ENCODE results near the gene DUSP14.
"Not testable (repeated sequence)": the region's sequence is repeated elsewhere in the genome, so short reads cannot be mapped to it uniquely, and the experiment has no call there.

The DUSP14 gene

GRCh38 chr17:37489197-37490001, at the start of gene DUSP14:
Gene DUSP14 (plus strand): TSS chr17:37489891. CDS start chr17:37512273, 22,382 bp downstream.
- peak; percentile 33 to 80 for DNase-seq

- DNase-seq: no peak
Measured at GRCh38 chr17:37440424-37440823, 49.3 kb upstream of the DUSP14 start.

DNA sequence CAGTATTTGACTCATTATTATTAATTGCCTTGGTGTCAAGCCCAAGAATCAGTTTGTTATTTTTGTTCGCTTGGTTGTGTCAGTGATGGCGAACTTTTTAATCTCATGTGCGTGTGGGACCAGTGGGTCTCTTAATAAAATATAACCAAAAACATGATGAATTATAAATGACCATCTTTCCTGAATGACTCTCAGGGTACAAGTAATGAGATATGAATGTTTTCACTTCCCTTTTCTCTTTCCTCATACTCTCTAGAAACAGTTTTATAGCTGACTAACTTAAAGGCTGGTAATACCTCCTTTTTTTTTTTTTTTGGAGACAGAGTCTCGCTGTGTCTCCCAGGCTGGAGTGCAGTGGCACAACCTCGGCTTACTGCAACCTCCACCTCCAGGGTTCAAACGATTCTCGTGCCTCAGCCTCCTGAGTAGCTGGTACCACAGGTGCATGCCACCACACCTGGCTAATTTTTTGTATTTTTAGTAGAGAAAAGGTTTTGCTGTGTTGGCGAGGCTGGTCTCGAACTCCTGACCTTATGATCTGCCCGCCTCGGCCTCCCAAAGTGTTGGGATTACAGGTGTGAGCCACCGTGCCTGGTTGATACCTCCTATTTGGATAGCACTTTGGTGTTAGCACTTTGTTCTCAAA, 48.2 kb upstream of the DUSP14 start:
- not testable (repeated sequence) for DNase-seq

- DNase-seq: no peak
Measured at GRCh38 chr17:37446027-37446426, 43.7 kb upstream of the DUSP14 start.

DNA sequence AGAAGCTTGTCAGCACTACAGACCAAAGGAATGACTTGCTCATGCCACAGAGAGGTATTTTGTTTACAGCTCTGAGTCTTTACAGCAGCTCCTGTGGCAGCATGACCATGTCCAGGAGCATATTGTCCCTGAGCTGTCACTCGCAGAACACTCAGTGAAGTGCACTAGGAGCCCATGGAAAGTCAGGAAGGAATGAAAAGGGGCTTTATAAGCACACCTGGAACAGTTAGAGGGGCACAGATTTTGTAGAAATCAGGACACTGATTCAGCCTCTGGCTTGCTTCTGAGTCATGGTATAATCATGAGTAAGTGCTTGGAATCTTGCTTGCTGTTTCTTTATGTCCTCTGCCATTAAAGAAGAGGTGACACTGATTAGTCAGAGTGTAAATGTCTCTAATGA, 42.0 kb upstream of the DUSP14 start:
- no peak for DNase-seq

GRCh38 chr17:37450112-37450511, 39.6 kb upstream of the DUSP14 start:
- DNase-seq: no peak

DNA sequence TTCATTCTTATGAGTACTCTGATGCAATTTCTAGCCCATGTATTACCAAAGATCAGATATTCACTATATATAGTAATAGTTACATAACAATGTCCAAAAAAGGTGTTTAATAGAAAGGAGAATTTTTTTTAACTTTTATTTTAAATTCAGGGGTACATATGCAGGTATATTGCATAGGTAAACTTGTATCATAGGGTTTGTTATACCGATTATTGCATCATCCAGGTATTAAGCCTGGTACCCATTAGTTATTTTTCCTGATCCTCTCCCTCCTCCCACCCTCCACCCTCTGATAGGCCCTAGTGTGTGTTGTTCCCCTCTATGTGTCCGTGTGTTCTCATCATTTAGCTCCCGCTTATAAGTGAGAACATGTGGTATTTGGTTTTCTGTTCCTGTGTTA, 31.9 kb upstream of the DUSP14 start:
- DNase-seq: not testable (repeated sequence)

- DNase-seq: no peak
Measured at GRCh38 chr17:37458805-37459204, 30.9 kb upstream of the DUSP14 start.

DNA sequence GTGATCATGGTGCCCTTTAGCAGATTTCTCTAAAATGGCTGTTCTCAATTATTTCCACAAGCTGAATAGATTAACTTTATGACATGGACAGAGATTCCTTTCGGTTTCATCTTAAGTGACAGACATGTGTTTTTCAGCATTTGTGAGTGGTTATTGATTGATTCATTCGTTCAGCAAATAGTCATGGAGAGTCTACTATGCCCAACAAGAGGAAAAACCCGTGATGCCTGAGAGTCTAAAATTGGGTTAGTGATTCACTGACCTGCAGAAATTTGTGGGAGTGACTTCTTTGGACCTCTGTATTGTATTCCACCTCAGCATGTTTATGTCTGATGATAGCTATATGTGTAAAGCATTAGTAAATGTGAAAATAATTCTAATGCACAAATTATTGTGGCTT, 28.0 kb upstream of the DUSP14 start:
- DNase-seq: no peak

DNA sequence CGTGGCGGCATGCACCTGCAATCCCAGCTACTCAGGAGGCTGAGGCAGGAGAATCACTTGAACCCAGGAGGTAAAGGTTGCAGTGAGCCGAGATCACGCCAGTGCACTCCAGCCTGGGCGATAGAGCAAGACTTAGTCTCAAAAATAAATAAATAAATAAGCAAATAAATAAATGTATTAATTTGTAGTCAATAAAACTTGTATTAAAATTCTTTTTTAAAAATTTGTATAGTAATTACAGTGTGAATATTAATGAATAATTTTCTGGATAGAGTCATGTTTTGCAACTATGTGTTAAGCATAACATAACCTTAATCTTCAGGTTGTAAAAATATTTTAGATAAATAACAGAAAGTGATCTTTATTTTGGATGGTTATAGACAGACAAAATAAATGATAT, 27.2 kb upstream of the DUSP14 start:
- DNase-seq: no peak

GRCh38 chr17:37463039-37463438, 26.7 kb upstream of the DUSP14 start:
- DNase-seq: no peak

GRCh38 chr17:37465069-37465616, 24.5 kb upstream of the DUSP14 start:
- DNase-seq: no peak

GRCh38 chr17:37466471-37466870, 23.2 kb upstream of the DUSP14 start:
- no peak for DNase-seq

GRCh38 chr17:37470181-37470580, 19.5 kb upstream of the DUSP14 start:
- no peak for DNase-seq

DNA sequence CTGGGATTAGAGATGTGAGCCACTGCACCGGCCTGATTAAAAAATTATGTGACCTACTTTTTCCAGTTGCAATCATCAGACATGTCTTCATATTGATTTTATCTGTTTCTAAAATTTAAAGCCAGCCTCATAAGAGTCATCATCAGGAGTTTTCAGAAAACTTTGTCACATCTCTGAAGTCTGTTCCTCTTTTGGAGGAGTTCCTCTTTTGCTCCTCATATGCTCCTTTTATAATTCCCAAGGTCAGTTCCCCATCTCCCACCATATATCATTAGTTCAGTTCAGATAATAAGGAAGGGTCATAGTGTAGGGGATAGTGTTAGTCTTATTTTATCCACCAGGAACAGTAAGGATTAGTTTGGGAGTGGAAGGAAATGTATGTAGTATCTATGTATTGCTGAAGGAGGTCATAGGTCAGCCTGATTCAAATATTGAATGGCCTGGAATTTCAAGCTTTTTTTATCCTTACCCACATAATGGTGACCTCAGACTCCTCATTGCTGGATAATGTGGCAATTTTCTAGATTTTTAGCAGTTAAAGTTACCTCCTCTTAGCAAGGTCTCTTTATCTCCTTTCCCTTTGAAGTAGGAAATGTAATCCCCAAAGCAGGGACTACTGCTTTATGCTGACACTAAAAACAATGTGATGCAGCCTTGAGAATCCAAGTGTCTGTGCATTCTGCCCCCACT, 13.8 kb upstream of the DUSP14 start:
- DNase-seq: no peak

DNA sequence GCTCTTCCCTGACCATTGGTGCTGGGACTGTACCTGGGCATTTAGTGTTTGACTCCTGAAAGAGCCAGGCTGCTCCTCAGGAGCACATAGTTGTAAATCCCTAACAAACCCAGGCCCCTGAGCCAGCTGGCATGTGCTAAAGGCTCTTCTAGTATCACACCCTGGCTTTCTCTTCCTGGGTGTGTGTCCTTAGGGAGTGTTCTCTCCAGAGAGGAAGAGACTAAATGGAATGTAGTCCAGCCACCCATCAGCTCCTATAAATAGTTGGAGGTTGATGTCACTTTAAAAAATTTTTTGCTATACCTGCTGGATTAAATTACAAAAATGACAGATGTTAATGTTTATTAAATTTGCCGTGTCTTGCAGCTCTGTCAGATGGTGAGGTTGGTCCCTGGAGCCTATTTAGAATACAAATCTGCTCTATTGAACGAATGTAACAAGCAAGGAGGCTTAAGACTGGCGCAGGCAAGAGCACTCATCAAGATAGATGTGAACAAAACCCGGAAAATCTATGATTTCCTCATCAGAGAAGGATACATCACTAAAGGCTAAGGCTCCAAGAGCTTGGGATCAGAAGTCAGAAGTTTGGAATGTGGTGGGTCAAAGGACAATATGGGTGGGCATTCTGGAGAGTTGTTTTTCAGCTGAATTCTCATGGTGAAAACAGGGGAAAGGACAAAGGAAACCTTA, 13.1 kb upstream of the DUSP14 start:
- DNase-seq: no peak

DNA sequence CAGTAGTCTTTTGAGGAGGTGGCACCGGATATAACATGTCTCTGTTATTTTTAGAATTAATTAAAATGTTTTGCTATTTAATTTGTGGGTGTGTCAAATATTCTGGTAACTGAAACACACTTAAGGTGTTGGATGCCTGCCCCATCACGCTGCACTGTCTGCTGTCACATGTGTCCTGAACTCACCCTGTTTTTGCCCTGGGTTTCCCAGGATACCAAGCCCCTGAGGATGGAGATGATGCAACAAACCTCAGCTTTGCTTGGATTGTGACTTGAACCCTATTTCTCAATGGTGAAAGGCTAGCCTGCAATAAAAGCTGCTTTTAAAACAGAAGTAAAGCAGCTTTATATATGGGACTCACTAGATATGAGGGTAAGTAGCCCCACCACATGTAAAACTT, 11.5 kb upstream of the DUSP14 start:
- DNase-seq: no peak

DNA sequence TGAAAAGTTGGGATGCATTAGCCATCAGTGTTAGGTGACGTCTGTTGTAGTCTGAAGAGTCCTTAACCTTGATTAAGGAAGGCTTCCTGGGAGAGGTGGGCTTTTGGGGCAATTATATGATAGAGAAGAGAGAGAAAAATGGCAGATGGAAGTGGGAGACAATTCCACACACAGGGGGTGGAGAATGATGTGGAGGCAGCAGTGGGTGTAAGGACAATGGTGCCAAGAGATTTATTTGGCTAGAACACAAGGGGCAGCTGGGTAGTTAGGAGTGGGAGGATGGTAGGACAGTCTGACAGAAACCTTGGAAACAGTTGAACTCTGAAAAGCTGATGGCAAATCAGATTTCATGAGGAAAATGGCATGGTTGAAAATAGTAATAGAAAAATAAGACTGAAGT, 10.7 kb upstream of the DUSP14 start:
- no peak for DNase-seq

GRCh38 chr17:37480427-37480826, 9.3 kb upstream of the DUSP14 start:
- DNase-seq: no peak

GRCh38 chr17:37481001-37481665, 8.6 kb upstream of the DUSP14 start:
- DNase-seq: no peak

DNA sequence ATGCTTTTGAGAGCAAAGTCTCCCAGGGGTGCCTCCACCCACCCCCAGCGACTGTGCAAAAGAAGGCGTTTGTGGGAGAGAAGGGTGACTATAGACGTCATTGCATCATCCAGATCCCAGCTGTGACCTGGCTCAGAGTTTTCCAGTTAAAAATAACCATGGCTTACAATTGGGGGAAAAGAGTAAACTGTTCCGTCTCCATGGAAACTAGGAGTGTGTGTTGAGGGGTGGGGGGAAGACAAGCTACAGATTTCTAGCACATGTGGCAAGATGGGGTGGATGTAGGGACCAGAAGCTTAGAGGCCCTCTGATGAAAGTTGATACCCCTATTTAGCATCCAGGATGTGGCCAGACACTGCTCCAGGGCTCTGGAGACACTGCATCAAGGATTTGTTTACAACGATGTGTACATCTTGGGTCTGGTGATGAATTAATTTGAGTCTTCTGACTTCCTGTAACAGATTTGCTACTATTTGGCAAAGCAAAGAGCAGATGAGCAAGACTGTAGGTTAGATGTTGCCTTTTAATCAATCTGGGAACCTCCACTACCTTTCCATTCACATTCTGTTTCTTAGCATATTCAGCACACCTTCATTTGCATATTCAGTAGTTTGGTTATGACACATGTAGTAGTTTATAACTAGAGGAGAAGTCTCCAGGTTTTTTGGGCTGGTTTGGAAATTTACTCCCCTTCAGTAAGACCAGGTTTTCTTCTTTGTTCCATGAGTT, 6.2 kb upstream of the DUSP14 start:
- no peak for DNase-seq

Data from NCI-H187 (cell line).